PC-9 (cell line): ENCODE measurements around the gene CLINT1.

Experiments
- CTCF ChIP-seq: fragments of 200-600 bp; sonication (generic); conservative IDR thresholded peaks from 2 replicates; pipeline ENCODE4 v1.6.1; 2017; ENCODE audit warnings: mixed run types, antibody characterized with exemption, mild to moderate bottlenecking, moderate library complexity
- EZH2 ChIP-seq: fragments of 200-600 bp; sonication (generic); IDR thresholded peaks from 2 replicates; pipeline ENCODE4 v1.8.0; 2017; ENCODE audit warnings: antibody characterized with exemption, low read depth

- no peak for TF ChIP-seq CTCF
- no peak for TF ChIP-seq EZH2
Measured at GRCh38 chr5:157892974-157893373, 34.0 kb upstream of the CLINT1 start.
